HCT116 (cell line): ENCODE measurements around the gene BLOC1S3. TPM values are rescaled to one million over a fixed set of nuclear protein-coding genes. Genes with fewer than 3 reads are reported as not detected.
A peak's percentile ranks its signal among the peaks of the same experiment; 100 is the strongest.

Experiments
- ATAC-seq: fragments of 200-7000 bp; cut with Tn5 transposase; 2 replicates; pipeline ENCODE4 v1.9.1; 2020; ENCODE audit warnings: mild to moderate bottlenecking, moderate library complexity
- BruUV-seq: library from RNA; stranded (reverse); fragments of 400-500 nt; replicated peaks from 2 replicates; lab custom pipeline; 2021; lab: Mats Ljungman, UMichigan
- CTCF ChIA-PET: fragments of 300-600 bp; sonication (Branson Sonifier 250); formaldehyde crosslinking; loops from one replicate; lab custom pipeline; 2021; ENCODE audit warnings: antibody characterized with exemption; lab: Charles Lee
- POLR2A ChIA-PET: fragments of 300-600, 350-600 bp; sonication (Branson Sonifier 250); formaldehyde crosslinking; loops from one replicate; lab custom pipeline; 2021; ENCODE audit warnings: antibody characterized with exemption; lab: Charles Lee
- RAD21 ChIA-PET, 2 experiments: fragments of 300-600 bp; sonication (Branson Sonifier 250); formaldehyde crosslinking; loops; one replicate each; lab custom pipeline; 2023; ENCODE audit warnings: low total read pairs in 2 of 2; ENCODE audit not compliant: uncharacterized antibody in 2 of 2, unreplicated experiment in 2 of 2, low non-redundant PET in 1 of 2; lab: Charles Lee
- DNase-seq: peaks from one replicate; pipeline ENCODE4 v3.0.0-alpha.2; 2010; ENCODE audit warnings: low read depth, low spot score
- H2AFZ ChIP-seq: fragments of 200-600 bp; shearing (Covaris generic), sonication (generic); 2 replicates; pipeline ENCODE4 v1.6.1; 2017; ENCODE audit warnings: low read depth, mixed run types, mixed read lengths, antibody characterized with exemption, low read length; ENCODE audit not compliant: poor library complexity, severe bottlenecking
- H3K27ac ChIP-seq: 2 replicates; pipeline ENCODE4 v1.5.1; 2012; ENCODE audit warnings: low read depth, low read length
- H3K27me3 ChIP-seq: fragments of 200-600 bp; sonication (generic); 2 replicates; pipeline ENCODE4 v1.6.1; 2016; ENCODE audit warnings: mixed run types, low read length, mixed read lengths; ENCODE audit not compliant: insufficient read depth
- H3K36me3 ChIP-seq, 2 experiments: fragments of 200-500 bp in 1 of 2; fragments of 200-600 bp in 1 of 2; sonication (Bioruptor generic) in 1 of 2; sonication (generic) in 1 of 2; 2 replicates each; pipeline versions ENCODE4 v1.5.1 to v1.6.1; 2014 to 2016; ENCODE audit warnings: low read length in 2 of 2, inconsistent platforms in 1 of 2, mixed read lengths in 1 of 2, mixed run types in 1 of 2; ENCODE audit not compliant: insufficient read depth in 2 of 2, control insufficient read depth in 1 of 2
- H3K4me1 ChIP-seq, 2 experiments: fragments of 200-600 bp in 1 of 2; sonication (generic) in 1 of 2; 2 replicates each; pipeline versions ENCODE4 v1.5.1 to v1.6.1; 2012 to 2017; ENCODE audit warnings: low read length in 2 of 2, inconsistent platforms in 1 of 2, mild to moderate bottlenecking in 1 of 2, mixed read lengths in 1 of 2, mixed run types in 1 of 2, moderate library complexity in 1 of 2; ENCODE audit not compliant: insufficient read depth in 2 of 2, control insufficient read depth in 1 of 2
- H3K4me2 ChIP-seq: fragments of 200-600 bp; sonication (generic); 2 replicates; pipeline ENCODE4 v1.6.1; 2017; ENCODE audit warnings: mixed run types, low read length, mixed read lengths
- H3K4me3 ChIP-seq, 2 experiments: fragments of 200-600 bp in 1 of 2; sonication (generic) in 1 of 2; replicated peaks in 1 of 2; 2 replicates each; pipeline ENCODE4 v1.5.1; 2011 to 2016; ENCODE audit warnings: low read length in 2 of 2, control low read depth in 1 of 2, low read depth in 1 of 2, mild to moderate bottlenecking in 1 of 2, mixed read lengths in 1 of 2, mixed run types in 1 of 2
- H3K79me2 ChIP-seq: fragments of 200-600 bp; sonication (generic); 2 replicates; pipeline ENCODE4 v1.6.1; 2017; ENCODE audit warnings: mild to moderate bottlenecking, mixed run types, low read length, moderate library complexity, mixed read lengths; ENCODE audit not compliant: insufficient read depth
- H3K9ac ChIP-seq: fragments of 200-600 bp; sonication (generic); 2 replicates; pipeline ENCODE4 v1.6.1; 2016; ENCODE audit warnings: low read length, mixed read lengths
- H3K9me2 ChIP-seq: fragments of 200-600 bp; sonication (generic), shearing (Covaris generic); 2 replicates; pipeline ENCODE4 v1.6.1; 2017; ENCODE audit warnings: mixed run types, mild to moderate bottlenecking, moderate library complexity; ENCODE audit not compliant: insufficient read depth
- H3K9me3 ChIP-seq, 2 experiments: fragments of 200-500 bp in 1 of 2; fragments of 200-600 bp in 1 of 2; sonication (Bioruptor generic) in 1 of 2; sonication (generic) in 1 of 2; 2 replicates each; pipeline ENCODE4 v1.6.1; 2014 to 2017; ENCODE audit warnings: low read length in 2 of 2, mixed read lengths in 2 of 2, inconsistent platforms in 1 of 2, low read depth in 1 of 2, mild to moderate bottlenecking in 1 of 2, mixed run types in 1 of 2, moderate library complexity in 1 of 2; ENCODE audit not compliant: control insufficient read depth in 1 of 2, insufficient read depth in 1 of 2
- H4K20me1 ChIP-seq: fragments of 200-600 bp; sonication (generic), shearing (Covaris generic); 2 replicates; pipeline ENCODE4 v1.6.1; 2017; ENCODE audit warnings: mixed run types, mild to moderate bottlenecking, moderate library complexity; ENCODE audit not compliant: insufficient read depth
- CBX3 ChIP-seq: IDR thresholded peaks from 2 replicates; pipeline ENCODE4 v1.6.1; 2012; ENCODE audit warnings: low read depth
- EGR1 ChIP-seq: IDR thresholded peaks from 2 replicates; pipeline ENCODE4 v1.6.1; 2012; ENCODE audit warnings: low read depth
- ELF1 ChIP-seq: IDR thresholded peaks from 2 replicates; pipeline ENCODE4 v1.6.1; 2012; ENCODE audit warnings: low read depth, borderline replicate concordance
- EZH2 ChIP-seq: fragments of 200-600 bp; sonication (generic); IDR thresholded peaks from 2 replicates; pipeline ENCODE4 v1.6.1; 2017; ENCODE audit warnings: antibody characterized with exemption, mixed run types
- EZH2phosphoT487 ChIP-seq: fragments of 200-600 bp; IDR thresholded peaks from 2 replicates; pipeline ENCODE4 v1.6.1; 2018; ENCODE audit warnings: antibody characterized with exemption, borderline replicate concordance
- JUND ChIP-seq: IDR thresholded peaks from 2 replicates; pipeline ENCODE4 v1.6.1; 2012
- POLR2A ChIP-seq: IDR thresholded peaks from 2 replicates; pipeline ENCODE4 v1.7.0; 2011; ENCODE audit warnings: borderline replicate concordance; ENCODE audit not compliant: insufficient read depth, insufficient read length; ENCODE audit errors: extremely low read depth
- POLR2AphosphoS5 ChIP-seq: IDR thresholded peaks from 2 replicates; pipeline ENCODE4 v1.6.1; 2011; ENCODE audit warnings: mild to moderate bottlenecking, low read depth, low read length, moderate library complexity
- SIN3A ChIP-seq: IDR thresholded peaks from 2 replicates; pipeline ENCODE4 v1.6.1; 2012; ENCODE audit warnings: low read depth
- SRF ChIP-seq: IDR thresholded peaks from 2 replicates; pipeline ENCODE4 v1.6.1; 2012; ENCODE audit warnings: low read depth
- TCF7L2 ChIP-seq: IDR thresholded peaks from 2 replicates; pipeline ENCODE4 v1.7.0; 2011; ENCODE audit warnings: borderline replicate concordance, inconsistent platforms; ENCODE audit not compliant: insufficient read depth, insufficient read length; ENCODE audit errors: extremely low read depth
- ZFX ChIP-seq: fragments of 450-650 bp; IDR thresholded peaks from 2 replicates; pipeline ENCODE4 v1.6.1; 2017
- intact Hi-C: fragments of 100-400 bp; cut with micrococcal nuclease; formaldehyde crosslinking; loops from 2 replicates; pipeline ENCODE4 v1.10.0; 2022
- total RNA-seq: library from RNA; stranded (reverse); gene quantifications from one replicate; pipeline ENCODE4 v1.2.1, GENCODE V29; 2021; ENCODE audit not compliant: unreplicated experiment
- TF ChIP-seq, protein P1 (sequence below): IDR thresholded peaks from 2 replicates; pipeline ENCODE4 v1.6.1; 2011; ENCODE audit warnings: mild to moderate bottlenecking, low read length, moderate library complexity; ENCODE audit not compliant: insufficient replicate concordance; ENCODE audit errors: extremely low read depth
- TF ChIP-seq, protein P2 (sequence below): IDR thresholded peaks from 2 replicates; pipeline ENCODE4 v1.6.1; 2012

BLOC1S3 gene
- total RNA-seq, 1 experiment from 2014 or later, result 12.2 TPM

DNA sequence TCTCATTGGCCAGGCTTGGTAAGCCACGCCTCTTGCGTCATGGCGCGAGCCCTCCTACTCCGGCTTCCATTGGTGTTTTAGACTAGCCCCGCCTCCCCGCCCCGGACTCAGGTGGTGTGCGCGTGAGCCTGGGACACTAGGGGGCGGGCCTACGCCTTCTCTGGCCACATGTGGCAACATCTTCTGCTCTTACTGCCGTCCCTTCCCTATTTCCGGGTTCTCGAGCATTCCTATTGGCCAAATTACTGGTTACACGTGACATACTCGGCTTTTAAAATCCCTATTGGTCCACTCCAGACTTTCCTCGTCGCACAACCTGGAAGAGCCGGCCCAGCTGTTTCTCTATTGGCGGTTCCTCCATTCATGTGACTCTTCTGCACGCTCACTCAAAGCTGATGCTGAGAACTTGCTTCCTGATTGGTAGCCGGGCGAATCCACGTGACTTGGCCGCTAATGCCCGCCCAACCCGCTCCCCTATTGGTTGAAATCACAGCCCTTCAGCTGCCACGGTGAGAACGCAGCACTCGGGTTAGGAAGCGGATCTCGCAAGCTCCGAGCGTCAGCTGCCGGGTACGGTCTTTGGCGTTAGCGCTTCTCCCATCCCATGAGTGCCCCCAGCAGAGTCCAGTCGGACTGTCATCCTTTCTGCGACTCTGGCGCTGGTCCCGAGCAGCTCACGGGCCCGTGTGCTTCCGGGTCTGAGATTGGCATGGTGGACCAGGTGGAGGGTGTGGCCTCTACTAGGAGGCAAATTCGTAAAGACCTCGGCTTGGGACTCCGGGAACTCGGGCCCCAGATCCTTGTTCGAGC lies at the start of gene BLOC1S3 (continued):
- TF ChIP-seq, protein P1, sequence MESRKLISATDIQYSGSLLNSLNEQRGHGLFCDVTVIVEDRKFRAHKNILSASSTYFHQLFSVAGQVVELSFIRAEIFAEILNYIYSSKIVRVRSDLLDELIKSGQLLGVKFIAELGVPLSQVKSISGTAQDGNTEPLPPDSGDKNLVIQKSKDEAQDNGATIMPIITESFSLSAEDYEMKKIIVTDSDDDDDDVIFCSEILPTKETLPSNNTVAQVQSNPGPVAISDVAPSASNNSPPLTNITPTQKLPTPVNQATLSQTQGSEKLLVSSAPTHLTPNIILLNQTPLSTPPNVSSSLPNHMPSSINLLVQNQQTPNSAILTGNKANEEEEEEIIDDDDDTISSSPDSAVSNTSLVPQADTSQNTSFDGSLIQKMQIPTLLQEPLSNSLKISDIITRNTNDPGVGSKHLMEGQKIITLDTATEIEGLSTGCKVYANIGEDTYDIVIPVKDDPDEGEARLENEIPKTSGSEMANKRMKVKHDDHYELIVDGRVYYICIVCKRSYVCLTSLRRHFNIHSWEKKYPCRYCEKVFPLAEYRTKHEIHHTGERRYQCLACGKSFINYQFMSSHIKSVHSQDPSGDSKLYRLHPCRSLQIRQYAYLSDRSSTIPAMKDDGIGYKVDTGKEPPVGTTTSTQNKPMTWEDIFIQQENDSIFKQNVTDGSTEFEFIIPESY, result no peak
- TF ChIP-seq ELF1, result peak; percentile 98
- no peak for TF ChIP-seq JUND
- TF ChIP-seq SRF, result peak; percentile 49; the same call in 1 of the 2 replicates
- TF ChIP-seq ZFX, result no peak
- TF ChIP-seq, protein P2, sequence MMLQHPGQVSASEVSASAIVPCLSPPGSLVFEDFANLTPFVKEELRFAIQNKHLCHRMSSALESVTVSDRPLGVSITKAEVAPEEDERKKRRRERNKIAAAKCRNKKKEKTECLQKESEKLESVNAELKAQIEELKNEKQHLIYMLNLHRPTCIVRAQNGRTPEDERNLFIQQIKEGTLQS, result no peak

DNA sequence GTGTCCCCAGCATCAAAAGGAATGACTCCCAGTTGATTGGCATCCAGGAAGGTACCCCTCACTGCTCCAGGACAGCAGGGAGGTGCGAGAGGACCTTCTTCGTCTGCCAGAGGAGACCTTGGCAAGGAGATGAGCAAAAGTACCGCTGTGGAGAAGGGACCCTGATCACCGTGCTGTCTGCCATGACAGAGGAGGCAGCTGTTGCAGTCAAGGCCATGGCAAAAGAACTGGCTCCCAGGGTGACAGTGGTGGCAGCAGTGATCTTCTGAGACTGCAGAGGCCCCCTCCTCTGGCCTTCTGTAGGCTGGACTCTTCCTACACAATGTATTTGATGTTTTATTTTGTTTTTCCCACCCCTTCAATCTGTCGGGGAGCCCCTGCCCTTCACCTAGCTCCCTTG lies 49.8 kb upstream of the BLOC1S3 start:
- Histone ChIP-seq H3K4me3 (no peak overlapping the region), H3K4me2 (no peak overlapping the region), H3K9me2 (no peaks in the 10 kb centered on the region), H3K4me1 (peaks cover 12 to 23% of the 10 kb centered on the region in 2 experiments; a peak in 3 of 4 replicates), H3K79me2 (peaks cover 59% of the 10 kb centered on the region), H3K36me3 (no peaks in the 10 kb centered on the region), H2AFZ (no peak overlapping the region), H4K20me1 (no peaks in the 10 kb centered on the region), H3K9me3 (no peaks in the 10 kb centered on the region), H3K9ac (no peak overlapping the region), H3K27ac (no peak overlapping the region), H3K27me3 (no peaks in the 10 kb centered on the region)
- DNase-seq (no peak), ATAC-seq (no peak)
- BruUV-seq, result no TSS peak
- intact Hi-C loops, result no loop called here
- ChIA-PET RAD21 (no interaction called here), POLR2A (no interaction called here), CTCF (no interaction called here)
- TF ChIP-seq POLR2AphosphoS5, result no peak
- TF ChIP-seq EZH2phosphoT487, result no peak
- no peak for TF ChIP-seq EZH2
- no peak for TF ChIP-seq SIN3A
- TF ChIP-seq JUND, result no peak
- TF ChIP-seq POLR2A, result no peak
- TF ChIP-seq CBX3, result no peak
- TF ChIP-seq EGR1, result no peak
- no peak for TF ChIP-seq TCF7L2
